Stimulated activated CD4-positive, alpha-beta T cell treated with anti-CD3 and anti-CD28 coated beads, Interleukin-1b, Interleukin-23, amount 100 ng/mL, for 4 hours (primary cell): ENCODE results near the gene HNRNPH1.
"Not testable (repeated sequence)": the region's sequence is repeated elsewhere in the genome, so short reads cannot be mapped to it uniquely, and the experiment has no call there.

Source experiments
- DNase-seq, 2 donors: peaks; one replicate each; pipeline ENCODE4 v3.0.0-alpha.2; 2020; ENCODE audit warnings: low read depth in 2 of 2

HNRNPH1 gene

GRCh38 chr5:179623003-179623905, at the start of gene HNRNPH1:
TSS of gene HNRNPH1 (minus strand) at chr5:179623671. CDS start at chr5:179623133, 538 bp downstream.
- DNase-seq, result peak; percentile 93 to 98

GRCh38 chr5:179668391-179668790, 44.9 kb upstream of the HNRNPH1 start:
- DNase-seq, result no peak

- not testable (repeated sequence) for DNase-seq
Observed at GRCh38 chr5:179661647-179662046, 38.2 kb upstream of the HNRNPH1 start.

GRCh38 chr5:179658179-179658856, 34.8 kb upstream of the HNRNPH1 start:
- not testable (repeated sequence) for DNase-seq

- not testable (repeated sequence) for DNase-seq
Observed at GRCh38 chr5:179657302-179658178, 34.1 kb upstream of the HNRNPH1 start.

- not testable (repeated sequence) for DNase-seq
Observed at GRCh38 chr5:179653135-179653534, 29.7 kb upstream of the HNRNPH1 start.

- not testable (repeated sequence) for DNase-seq
Observed at GRCh38 chr5:179650245-179650644, 26.8 kb upstream of the HNRNPH1 start.

GRCh38 chr5:179649166-179649703, 25.8 kb upstream of the HNRNPH1 start:
- DNase-seq, result not testable (repeated sequence)

- no peak for DNase-seq
Observed at GRCh38 chr5:179648410-179648809, 24.9 kb upstream of the HNRNPH1 start.

- DNase-seq, result not testable (repeated sequence)
Observed at GRCh38 chr5:179644766-179645165, 21.3 kb upstream of the HNRNPH1 start.

- DNase-seq, result not testable (repeated sequence)
Observed at GRCh38 chr5:179643141-179643920, 19.9 kb upstream of the HNRNPH1 start.

GRCh38 chr5:179642626-179643025, 19.2 kb upstream of the HNRNPH1 start:
- not testable (repeated sequence) for DNase-seq

GRCh38 chr5:179641745-179642144, 18.3 kb upstream of the HNRNPH1 start:
- not testable (repeated sequence) for DNase-seq

- not testable (repeated sequence) for DNase-seq
Observed at GRCh38 chr5:179639296-179639695, 15.8 kb upstream of the HNRNPH1 start.

GRCh38 chr5:179634370-179635172, 11.1 kb upstream of the HNRNPH1 start:
- DNase-seq, result not testable (repeated sequence)

GRCh38 chr5:179633501-179634369, 10.3 kb upstream of the HNRNPH1 start:
- not testable (repeated sequence) for DNase-seq

- DNase-seq, result no peak
Observed at GRCh38 chr5:179624841-179625271, 1.4 kb upstream of the HNRNPH1 start.

GRCh38 chr5:179623906-179624741, 653 bp upstream of the HNRNPH1 start:
- DNase-seq, result peak; percentile 28 to 36
